HCT116 (cell line): ENCODE measurements around the gene RIN1. TPM values are rescaled to one million over a fixed set of nuclear protein-coding genes. Genes with fewer than 3 reads are reported as not detected.

Experiments used
- ATAC-seq: fragments of 200-7000 bp; cut with Tn5 transposase; 2 replicates; pipeline ENCODE4 v1.9.1; 2020; ENCODE audit warnings: mild to moderate bottlenecking, moderate library complexity
- BruUV-seq: library from RNA; stranded (reverse); fragments of 400-500 nt; replicated peaks from 2 replicates; lab custom pipeline; 2021; lab: Mats Ljungman, UMichigan
- CTCF ChIA-PET: fragments of 300-600 bp; sonication (Branson Sonifier 250); formaldehyde crosslinking; loops from one replicate; lab custom pipeline; 2021; ENCODE audit warnings: antibody characterized with exemption; lab: Charles Lee
- POLR2A ChIA-PET: fragments of 300-600, 350-600 bp; sonication (Branson Sonifier 250); formaldehyde crosslinking; loops from one replicate; lab custom pipeline; 2021; ENCODE audit warnings: antibody characterized with exemption; lab: Charles Lee
- RAD21 ChIA-PET, 2 experiments: fragments of 300-600 bp; sonication (Branson Sonifier 250); formaldehyde crosslinking; loops; one replicate each; lab custom pipeline; 2023; ENCODE audit warnings: low total read pairs in 2 of 2; ENCODE audit not compliant: uncharacterized antibody in 2 of 2, unreplicated experiment in 2 of 2, low non-redundant PET in 1 of 2; lab: Charles Lee
- DNase-seq: peaks from one replicate; pipeline ENCODE4 v3.0.0-alpha.2; 2010; ENCODE audit warnings: low read depth, low spot score
- H2AFZ ChIP-seq: fragments of 200-600 bp; shearing (Covaris generic), sonication (generic); 2 replicates; pipeline ENCODE4 v1.6.1; 2017; ENCODE audit warnings: low read depth, mixed run types, mixed read lengths, antibody characterized with exemption, low read length; ENCODE audit not compliant: poor library complexity, severe bottlenecking
- H3K27ac ChIP-seq: 2 replicates; pipeline ENCODE4 v1.5.1; 2012; ENCODE audit warnings: low read depth, low read length
- H3K27me3 ChIP-seq: fragments of 200-600 bp; sonication (generic); 2 replicates; pipeline ENCODE4 v1.6.1; 2016; ENCODE audit warnings: mixed run types, low read length, mixed read lengths; ENCODE audit not compliant: insufficient read depth
- H3K36me3 ChIP-seq, 2 experiments: fragments of 200-500 bp in 1 of 2; fragments of 200-600 bp in 1 of 2; sonication (Bioruptor generic) in 1 of 2; sonication (generic) in 1 of 2; 2 replicates each; pipeline versions ENCODE4 v1.5.1 to v1.6.1; 2014 to 2016; ENCODE audit warnings: low read length in 2 of 2, inconsistent platforms in 1 of 2, mixed read lengths in 1 of 2, mixed run types in 1 of 2; ENCODE audit not compliant: insufficient read depth in 2 of 2, control insufficient read depth in 1 of 2
- H3K4me1 ChIP-seq, 2 experiments: fragments of 200-600 bp in 1 of 2; sonication (generic) in 1 of 2; 2 replicates each; pipeline versions ENCODE4 v1.5.1 to v1.6.1; 2012 to 2017; ENCODE audit warnings: low read length in 2 of 2, inconsistent platforms in 1 of 2, mild to moderate bottlenecking in 1 of 2, mixed read lengths in 1 of 2, mixed run types in 1 of 2, moderate library complexity in 1 of 2; ENCODE audit not compliant: insufficient read depth in 2 of 2, control insufficient read depth in 1 of 2
- H3K4me2 ChIP-seq: fragments of 200-600 bp; sonication (generic); 2 replicates; pipeline ENCODE4 v1.6.1; 2017; ENCODE audit warnings: mixed run types, low read length, mixed read lengths
- H3K4me3 ChIP-seq, 2 experiments: fragments of 200-600 bp in 1 of 2; sonication (generic) in 1 of 2; replicated peaks in 1 of 2; 2 replicates each; pipeline ENCODE4 v1.5.1; 2011 to 2016; ENCODE audit warnings: low read length in 2 of 2, control low read depth in 1 of 2, low read depth in 1 of 2, mild to moderate bottlenecking in 1 of 2, mixed read lengths in 1 of 2, mixed run types in 1 of 2
- H3K79me2 ChIP-seq: fragments of 200-600 bp; sonication (generic); 2 replicates; pipeline ENCODE4 v1.6.1; 2017; ENCODE audit warnings: mild to moderate bottlenecking, mixed run types, low read length, moderate library complexity, mixed read lengths; ENCODE audit not compliant: insufficient read depth
- H3K9ac ChIP-seq: fragments of 200-600 bp; sonication (generic); 2 replicates; pipeline ENCODE4 v1.6.1; 2016; ENCODE audit warnings: low read length, mixed read lengths
- H3K9me2 ChIP-seq: fragments of 200-600 bp; sonication (generic), shearing (Covaris generic); 2 replicates; pipeline ENCODE4 v1.6.1; 2017; ENCODE audit warnings: mixed run types, mild to moderate bottlenecking, moderate library complexity; ENCODE audit not compliant: insufficient read depth
- H3K9me3 ChIP-seq, 2 experiments: fragments of 200-500 bp in 1 of 2; fragments of 200-600 bp in 1 of 2; sonication (Bioruptor generic) in 1 of 2; sonication (generic) in 1 of 2; 2 replicates each; pipeline ENCODE4 v1.6.1; 2014 to 2017; ENCODE audit warnings: low read length in 2 of 2, mixed read lengths in 2 of 2, inconsistent platforms in 1 of 2, low read depth in 1 of 2, mild to moderate bottlenecking in 1 of 2, mixed run types in 1 of 2, moderate library complexity in 1 of 2; ENCODE audit not compliant: control insufficient read depth in 1 of 2, insufficient read depth in 1 of 2
- H4K20me1 ChIP-seq: fragments of 200-600 bp; sonication (generic), shearing (Covaris generic); 2 replicates; pipeline ENCODE4 v1.6.1; 2017; ENCODE audit warnings: mixed run types, mild to moderate bottlenecking, moderate library complexity; ENCODE audit not compliant: insufficient read depth
- CBX3 ChIP-seq: IDR thresholded peaks from 2 replicates; pipeline ENCODE4 v1.6.1; 2012; ENCODE audit warnings: low read depth
- CTCF ChIP-seq, 3 experiments: fragments of 200-600 bp in 1 of 3; sonication (generic) in 1 of 3; IDR thresholded peaks in 2 of 3; conservative IDR thresholded peaks in 1 of 3; 2 replicates each; pipeline ENCODE4 v1.5.1; 2012 to 2017; ENCODE audit warnings: low read depth in 2 of 3, low read length in 2 of 3, antibody characterized with exemption in 1 of 3, borderline replicate concordance in 1 of 3, control low read depth in 1 of 3, mild to moderate bottlenecking in 1 of 3, mixed read lengths in 1 of 3, mixed run types in 1 of 3, moderate library complexity in 1 of 3; ENCODE audit not compliant: insufficient read depth in 1 of 3
- ELF1 ChIP-seq: IDR thresholded peaks from 2 replicates; pipeline ENCODE4 v1.6.1; 2012; ENCODE audit warnings: low read depth, borderline replicate concordance
- EZH2 ChIP-seq: fragments of 200-600 bp; sonication (generic); IDR thresholded peaks from 2 replicates; pipeline ENCODE4 v1.6.1; 2017; ENCODE audit warnings: antibody characterized with exemption, mixed run types
- EZH2phosphoT487 ChIP-seq: fragments of 200-600 bp; IDR thresholded peaks from 2 replicates; pipeline ENCODE4 v1.6.1; 2018; ENCODE audit warnings: antibody characterized with exemption, borderline replicate concordance
- FOSL1 ChIP-seq: IDR thresholded peaks from 2 replicates; pipeline ENCODE4 v1.6.1; 2012; ENCODE audit warnings: low read depth
- POLR2A ChIP-seq: IDR thresholded peaks from 2 replicates; pipeline ENCODE4 v1.7.0; 2011; ENCODE audit warnings: borderline replicate concordance; ENCODE audit not compliant: insufficient read depth, insufficient read length; ENCODE audit errors: extremely low read depth
- POLR2AphosphoS5 ChIP-seq: IDR thresholded peaks from 2 replicates; pipeline ENCODE4 v1.6.1; 2011; ENCODE audit warnings: mild to moderate bottlenecking, low read depth, low read length, moderate library complexity
- RAD21 ChIP-seq: IDR thresholded peaks from 2 replicates; pipeline ENCODE4 v1.6.1; 2012; ENCODE audit warnings: low read depth, mild to moderate bottlenecking
- SP1 ChIP-seq: IDR thresholded peaks from 2 replicates; pipeline ENCODE4 v1.6.1; 2012; ENCODE audit warnings: low read depth
- SRF ChIP-seq: IDR thresholded peaks from 2 replicates; pipeline ENCODE4 v1.6.1; 2012; ENCODE audit warnings: low read depth
- TCF7L2 ChIP-seq: IDR thresholded peaks from 2 replicates; pipeline ENCODE4 v1.7.0; 2011; ENCODE audit warnings: borderline replicate concordance, inconsistent platforms; ENCODE audit not compliant: insufficient read depth, insufficient read length; ENCODE audit errors: extremely low read depth
- YY1 ChIP-seq: IDR thresholded peaks from 2 replicates; pipeline ENCODE4 v1.6.1; 2011; ENCODE audit warnings: low read length, low read depth, moderate library complexity, mild to moderate bottlenecking; ENCODE audit not compliant: insufficient replicate concordance; ENCODE audit errors: extremely low read depth
- ZBTB33 ChIP-seq: IDR thresholded peaks from 2 replicates; pipeline ENCODE4 v1.6.1; 2011; ENCODE audit warnings: mild to moderate bottlenecking, low read length, moderate library complexity; ENCODE audit not compliant: insufficient replicate concordance; ENCODE audit errors: extremely low read depth
- ZFX ChIP-seq: fragments of 450-650 bp; IDR thresholded peaks from 2 replicates; pipeline ENCODE4 v1.6.1; 2017
- ZNF274 ChIP-seq: fragments of 200-500 bp; sonication (Bioruptor generic); IDR thresholded peaks from 2 replicates; pipeline ENCODE4 v1.6.1; 2014; ENCODE audit warnings: mild to moderate bottlenecking, low read depth, low read length, inconsistent platforms
- intact Hi-C: fragments of 100-400 bp; cut with micrococcal nuclease; formaldehyde crosslinking; loops from 2 replicates; pipeline ENCODE4 v1.10.0; 2022
- total RNA-seq: library from RNA; stranded (reverse); gene quantifications from one replicate; pipeline ENCODE4 v1.2.1, GENCODE V29; 2021; ENCODE audit not compliant: unreplicated experiment
- TF ChIP-seq, protein P1 (sequence below): IDR thresholded peaks from 2 replicates; pipeline ENCODE4 v1.6.1; 2012

RIN1 gene
- total RNA-seq, 1 experiment from 2014 or later = 38.7 TPM

- ChIA-PET POLR2A (no interaction called here), CTCF (no interaction called here), RAD21 (no interaction called here)
- no peak for ATAC-seq
- peak overlapping the region; percentile 24; the same call in 1 of the 2 replicates for H3K27ac ChIP-seq
- no peak overlapping the region for H3K4me2 ChIP-seq
- H3K9me2 ChIP-seq = no peaks in the 10 kb centered on the region
- H3K4me3 ChIP-seq = no peak overlapping the region
- H2AFZ ChIP-seq = no peak overlapping the region
- H4K20me1 ChIP-seq = no peaks in the 10 kb centered on the region
- intact Hi-C loops = no loop called here
- no TSS peak for BruUV-seq
- no peak overlapping the region for H3K9ac ChIP-seq
- H3K36me3 ChIP-seq = peaks cover 30 to 55% of the 10 kb centered on the region in 2 experiments
- TF ChIP-seq CBX3 (no peak), EZH2 (no peak), POLR2AphosphoS5 (no peak), ZBTB33 (no peak), EZH2phosphoT487 (no peak), CTCF (IDR thresholded peaks at IDR 0.05 in 2 of 3, conservative IDR thresholded peaks at IDR 0.05 in 1 of 3; ENCODE audit: borderline replicate concordance in 1 of 3, insufficient read depth in 1 of 3, low read depth in 2 of 3, low read length in 2 of 3) (no peak), ZNF274 (no peak), POLR2A (no peak), YY1 (no peak), SRF (no peak), TCF7L2 (no peak), ZFX (no peak), SP1 (no peak), FOSL1 (no peak), ELF1 (no peak), RAD21 (no peak)
- TF ChIP-seq, protein P1, sequence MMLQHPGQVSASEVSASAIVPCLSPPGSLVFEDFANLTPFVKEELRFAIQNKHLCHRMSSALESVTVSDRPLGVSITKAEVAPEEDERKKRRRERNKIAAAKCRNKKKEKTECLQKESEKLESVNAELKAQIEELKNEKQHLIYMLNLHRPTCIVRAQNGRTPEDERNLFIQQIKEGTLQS = no peak
- no peaks in the 10 kb centered on the region for H3K27me3 ChIP-seq
- H3K4me1 ChIP-seq = peaks cover 9 to 24% of the 10 kb centered on the region in 2 experiments
- no peaks in the 10 kb centered on the region for H3K9me3 ChIP-seq
- DNase-seq = no peak
- H3K79me2 ChIP-seq = peaks cover 40% of the 10 kb centered on the region
These were observed 31.5 kb upstream of the RIN1 start for GRCh38 chr11:66367561-66368312.
